K562 (cell line): Measurements from ENCODE around the gene C12orf42. TPM values are rescaled to one million over a fixed set of nuclear protein-coding genes. Genes with fewer than 3 reads are reported as not detected.

Source experiments
- ATAC-seq: fragments of 200-7000 bp; cut with Tn5 transposase; 3 replicates; pipeline ENCODE4 v1.9.1; 2020; ENCODE audit warnings: moderate library complexity
- BruUV-seq: library from RNA; stranded (reverse); fragments of 400-500 nt; replicated peaks from 2 replicates; lab custom pipeline; 2021; lab: Mats Ljungman, UMichigan
- CTCF ChIA-PET: fragments of 300-600 bp; formaldehyde crosslinking; extraction: SDS; loops from one replicate; lab custom pipeline; 2021; ENCODE audit warnings: low intra/inter-chr PET ratio; lab: Yijun Ruan, JAX
- POLR2A ChIA-PET: fragments of 300-600, 350-650 bp; sonication (Branson Sonifier 250); formaldehyde crosslinking; extraction: SDS; loops from one replicate; lab custom pipeline; 2021; ENCODE audit warnings: antibody characterized with exemption, inconsistent platforms; lab: Yijun Ruan, JAX
- DNase-seq, 4 experiments: peaks; one replicate each; pipeline versions ENCODE4 v3.0.0 to v3.0.0-alpha.2; 2011 to 2018; ENCODE audit warnings: low spot score in 3 of 4, mixed read lengths in 3 of 4; ENCODE audit errors: extremely low read depth in 1 of 4
- FAIRE-seq: peaks from 2 replicates; lab custom pipeline; 2011; peaks lifted over from hg19 to GRCh38; lab: Jason Lieb, UNC
- H2AFZ ChIP-seq: 2 replicates; pipeline ENCODE4 v1.6.0; 2011; ENCODE audit warnings: low read depth, low read length, control low read depth, inconsistent platforms
- H3K27ac ChIP-seq: fragments of 200-600 bp; 3 replicates; pipeline ENCODE4 v1.8.0; 2011; ENCODE audit warnings: low read depth, mild to moderate bottlenecking, control low read depth, inconsistent platforms, low read length, moderate library complexity, mixed read lengths; ENCODE audit errors: extremely low read depth
- H3K27me3 ChIP-seq, 2 experiments: fragments of 300-600 bp in 1 of 2; 2 replicates in 1 of 2; 3 replicates in 1 of 2; pipeline versions ENCODE4 v1.6.0 to v1.8.0; 2011; ENCODE audit warnings: inconsistent platforms in 2 of 2, low read length in 2 of 2, mild to moderate bottlenecking in 1 of 2, mixed read lengths in 1 of 2, moderate library complexity in 1 of 2; ENCODE audit not compliant: control insufficient read depth in 2 of 2, insufficient read depth in 2 of 2
- H3K36me3 ChIP-seq: fragments of 300-600 bp; 3 replicates; pipeline ENCODE4 v1.8.0; 2011; ENCODE audit warnings: mild to moderate bottlenecking, low read length, inconsistent platforms; ENCODE audit not compliant: control insufficient read depth, insufficient read depth
- H3K4me1 ChIP-seq, 2 experiments: fragments of 200-600 bp in 1 of 2; replicated peaks in 1 of 2; 2 replicates in 1 of 2; 3 replicates in 1 of 2; pipeline versions ENCODE4 v1.5.1 to v1.8.0; 2011; ENCODE audit warnings: inconsistent platforms in 2 of 2, low read length in 2 of 2, mild to moderate bottlenecking in 1 of 2, mixed read lengths in 1 of 2, moderate library complexity in 1 of 2; ENCODE audit not compliant: control insufficient read depth in 2 of 2, insufficient read depth in 2 of 2
- H3K4me2 ChIP-seq: 2 replicates; pipeline ENCODE4 v1.6.1; 2011; ENCODE audit warnings: low read length, control low read depth, inconsistent platforms, mixed read lengths; ENCODE audit not compliant: insufficient read depth
- H3K4me3 ChIP-seq: fragments of 200-600 bp; sonication (generic), shearing (Covaris generic); 2 replicates; pipeline ENCODE4 v1.5.1; 2016; ENCODE audit warnings: control low read depth, inconsistent platforms
- H3K79me2 ChIP-seq: fragments of 200-600 bp; 3 replicates; pipeline ENCODE4 v1.8.0; 2011; ENCODE audit warnings: low read length, inconsistent platforms; ENCODE audit not compliant: control insufficient read depth, insufficient read depth
- H3K9ac ChIP-seq, 2 experiments: 2 replicates each; pipeline versions ENCODE4 v1.6.0 to v1.6.1; 2011; ENCODE audit warnings: low read depth in 2 of 2, low read length in 2 of 2, control low read depth in 1 of 2, inconsistent platforms in 1 of 2, mild to moderate bottlenecking in 1 of 2, mixed read lengths in 1 of 2; ENCODE audit not compliant: insufficient read depth in 1 of 2
- H3K9me1 ChIP-seq: one replicate; pipeline ENCODE4 v1.6.0; 2011; ENCODE audit warnings: inconsistent platforms, mild to moderate bottlenecking, low read length, moderate library complexity; ENCODE audit not compliant: control insufficient read depth, insufficient read depth
- H3K9me3 ChIP-seq: replicated peaks from 2 replicates; pipeline ENCODE4 v1.5.1; 2011; ENCODE audit warnings: low read depth, low read length, inconsistent platforms; ENCODE audit not compliant: control insufficient read depth, insufficient read depth
- H4K20me1 ChIP-seq: replicated peaks from 2 replicates; pipeline ENCODE4 v1.6.1; 2011; ENCODE audit warnings: low read length, inconsistent platforms, mixed read lengths; ENCODE audit not compliant: control insufficient read depth, insufficient read depth
- C11orf30 ChIP-seq: fragments of 450-650 bp; IDR thresholded peaks from 2 replicates; pipeline ENCODE4 v1.6.1; 2016; ENCODE audit warnings: low read depth, mild to moderate bottlenecking
- CBX8 ChIP-seq: fragments of 200-600 bp; sonication (generic); IDR thresholded peaks from 2 replicates; pipeline ENCODE4 v1.6.1; 2012; ENCODE audit warnings: borderline replicate concordance, mixed run types, low read depth, mild to moderate bottlenecking, moderate library complexity, mixed read lengths, low read length, control low read depth, inconsistent platforms; ENCODE audit not compliant: poor library complexity, severe bottlenecking; ENCODE audit errors: extremely low read depth
- CTBP1 ChIP-seq: fragments of 450-650 bp; IDR thresholded peaks from 2 replicates; pipeline ENCODE4 v1.6.1; 2016; ENCODE audit warnings: borderline replicate concordance
- PHB2 ChIP-seq: fragments of 450-650 bp; IDR thresholded peaks from 2 replicates; pipeline ENCODE4 v1.6.1; 2017; ENCODE audit warnings: low read depth
- PHF21A ChIP-seq: fragments of 450-650 bp; IDR thresholded peaks from 2 replicates; pipeline ENCODE4 v1.6.1; 2017; ENCODE audit warnings: low read depth, borderline replicate concordance
- SMAD2 ChIP-seq: fragments of 150-350 bp; IDR thresholded peaks from 2 replicates; pipeline ENCODE4 v1.6.1; 2014; ENCODE audit warnings: low read depth, mild to moderate bottlenecking, low read length
- SMARCA4 ChIP-seq: fragments of 450-650 bp; IDR thresholded peaks from 2 replicates; pipeline ENCODE4 v1.6.1; 2016
- ZNF584 ChIP-seq: fragments of 200-800 bp; sonication (Bioruptor generic); IDR thresholded peaks from 2 replicates; pipeline ENCODE4 v1.6.1; 2016; ENCODE audit warnings: low read depth, mild to moderate bottlenecking, missing genetic modification characterization, missing compliant biosample characterization
- WGBS: fragments of 100-300 bp; shearing (Covaris generic); methylation state at CpG from one replicate; pipeline ENCODE4 v1.1.6; 2016; ENCODE audit warnings: low coverage, mixed read lengths; ENCODE audit not compliant: insufficient coverage; ENCODE audit errors: missing lambda C conversion rate; 5-methylcytosine and 5-hydroxymethylcytosine counted together
- in situ Hi-C: fragments of 300-500 bp; cut with MboI; formaldehyde crosslinking; loops from 4 replicates; pipeline ENCODE4 v1.15.0; 2018; ENCODE audit warnings: inconsistent platforms, mixed read lengths
- intact Hi-C: fragments of 100-400 bp; cut with micrococcal nuclease; formaldehyde crosslinking; loops from 2 replicates; pipeline ENCODE4 v1.14.2; 2022
- polyA plus RNA-seq, 8 experiments: library from polyadenylated mRNA; depleted of rRNA in 4 of 8; stranded (reverse) in 5 of 8; unstranded in 3 of 8; fragments of >200 nt; fragmentation: Nextera tagmentation in 2 of 8; fragmentation: Illumina TruSeq in 1 of 8; extraction: Ambion mirVana in 2 of 8; extraction: Trizol in 1 of 8; gene quantifications; 2 replicates each; pipeline versions ENCODE4 v1.2.1 to v1.2.3, GENCODE V29; 2011 to 2014; ENCODE audit warnings: inconsistent platforms in 1 of 8, missing spikeins in 1 of 8
- total RNA-seq, 7 experiments: library from RNA; depleted of rRNA in 6 of 7; stranded (reverse); fragments of >200 nt in 6 of 7; fragmentation: Illumina TruSeq in 2 of 7; extraction: Trizol in 2 of 7; gene quantifications; 2 replicates each; pipeline versions ENCODE4 v1.2.1 to v1.2.3, GENCODE V29; 2011 to 2021; ENCODE audit warnings: low replicate concordance in 1 of 7
- TF ChIP-seq, protein P1 (sequence below): sonication (generic); formaldehyde crosslinking; IDR thresholded peaks from 2 replicates; pipeline ENCODE4 v1.8.1; 2023; ENCODE audit warnings: mild to moderate bottlenecking, missing genetic modification reagents
- TF ChIP-seq, protein P2 (sequence below): fragments of 250-450 bp; sonication (Bioruptor Pico); IDR thresholded peaks from 2 replicates; pipeline ENCODE4 v1.8.0; 2022; ENCODE audit warnings: moderate library complexity, mild to moderate bottlenecking, inconsistent platforms
- TF ChIP-seq, protein P3 (sequence below): fragments of 250-450 bp; sonication (Bioruptor Pico); IDR thresholded peaks from 2 replicates; pipeline ENCODE4 v1.4.0; 2020; ENCODE audit warnings: mild to moderate bottlenecking, moderate library complexity

C12orf42 gene
- total and polyA plus RNA-seq, 9 of the 15 experiments (the other 6 are each of a cell fraction or from before 2014, with no cell fraction given), result not detected

DNA sequence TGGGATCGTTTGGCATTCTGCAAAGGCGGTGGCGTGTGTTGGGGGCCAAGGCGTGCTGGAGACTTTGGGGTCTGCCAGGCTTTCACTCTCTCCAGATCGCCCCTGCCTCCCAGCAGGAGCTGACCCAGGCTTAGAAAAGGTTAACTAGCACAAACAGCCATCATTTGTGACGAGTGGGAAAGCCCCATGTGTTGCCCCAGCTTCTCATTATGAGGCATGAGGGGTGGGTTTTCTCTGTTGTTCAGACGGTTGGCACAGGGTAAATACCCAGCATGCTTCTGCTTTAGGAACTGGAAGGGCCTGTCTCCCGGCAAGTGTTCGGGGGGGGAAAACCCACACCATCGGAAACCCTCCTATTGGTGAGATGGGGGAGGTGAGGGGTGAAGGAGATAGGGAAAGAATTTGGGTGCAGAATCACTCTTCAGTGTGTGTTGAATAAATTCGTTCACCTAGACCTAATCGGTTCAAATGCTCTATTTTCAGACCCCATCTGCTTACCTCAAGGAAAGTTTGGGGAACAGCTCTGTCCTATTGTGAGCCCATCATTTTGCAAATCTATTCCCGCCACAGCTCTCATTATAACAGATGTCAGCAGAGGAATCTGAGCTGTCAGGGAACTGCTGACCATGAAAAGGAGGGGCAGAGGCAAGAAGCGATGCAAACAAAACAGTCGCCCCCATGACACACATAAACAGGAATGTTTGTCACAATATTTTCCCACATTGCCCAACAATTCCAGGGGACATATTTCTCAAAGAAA lies 34.7 kb upstream of the C12orf42 start:
- CTCF ChIA-PET, result no interaction called here
- Histone ChIP-seq H3K79me2 (no peaks in the 10 kb centered on the region), H3K4me3 (no peak overlapping the region), H3K27me3 (no peaks in the 10 kb centered on the region), H2AFZ (no peak overlapping the region), H3K9me1 (no peaks in the 10 kb centered on the region), H3K9me3 (no peaks in the 10 kb centered on the region), H3K4me1 (no peaks in the 10 kb centered on the region), H4K20me1 (no peaks in the 10 kb centered on the region), H3K9ac (no peak overlapping the region), H3K27ac (no peak overlapping the region), H3K36me3 (no peaks in the 10 kb centered on the region), H3K4me2 (no peak overlapping the region)
- ATAC-seq, result no peak
- POLR2A ChIA-PET, result interaction anchor here (0.7 to 1.3 kb wide), 2 partner anchors 11 to 17 kb away, joined by 3 read pairs; no protein-coding TSS in a partner anchor
- DNase-seq, result no peak
- WGBS, result 4% methylated on average over 14 of the region's 15 CpGs
- no peak for FAIRE-seq
- intact Hi-C loops (no loop called here), in situ Hi-C loops (no loop called here)
- no TSS peak for BruUV-seq
- no peak for TF ChIP-seq PHB2
- TF ChIP-seq, protein P1, sequence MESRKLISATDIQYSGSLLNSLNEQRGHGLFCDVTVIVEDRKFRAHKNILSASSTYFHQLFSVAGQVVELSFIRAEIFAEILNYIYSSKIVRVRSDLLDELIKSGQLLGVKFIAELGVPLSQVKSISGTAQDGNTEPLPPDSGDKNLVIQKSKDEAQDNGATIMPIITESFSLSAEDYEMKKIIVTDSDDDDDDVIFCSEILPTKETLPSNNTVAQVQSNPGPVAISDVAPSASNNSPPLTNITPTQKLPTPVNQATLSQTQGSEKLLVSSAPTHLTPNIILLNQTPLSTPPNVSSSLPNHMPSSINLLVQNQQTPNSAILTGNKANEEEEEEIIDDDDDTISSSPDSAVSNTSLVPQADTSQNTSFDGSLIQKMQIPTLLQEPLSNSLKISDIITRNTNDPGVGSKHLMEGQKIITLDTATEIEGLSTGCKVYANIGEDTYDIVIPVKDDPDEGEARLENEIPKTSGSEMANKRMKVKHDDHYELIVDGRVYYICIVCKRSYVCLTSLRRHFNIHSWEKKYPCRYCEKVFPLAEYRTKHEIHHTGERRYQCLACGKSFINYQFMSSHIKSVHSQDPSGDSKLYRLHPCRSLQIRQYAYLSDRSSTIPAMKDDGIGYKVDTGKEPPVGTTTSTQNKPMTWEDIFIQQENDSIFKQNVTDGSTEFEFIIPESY (CRISPR knock-in tag), result no peak
- no peak for TF ChIP-seq CTBP1
- no peak for TF ChIP-seq CBX8
- TF ChIP-seq PHF21A, result no peak
- TF ChIP-seq SMAD2, result no peak
- TF ChIP-seq ZNF584 (CRISPR knock-in tag), result no peak
- TF ChIP-seq SMARCA4, result no peak
- TF ChIP-seq, protein P2, sequence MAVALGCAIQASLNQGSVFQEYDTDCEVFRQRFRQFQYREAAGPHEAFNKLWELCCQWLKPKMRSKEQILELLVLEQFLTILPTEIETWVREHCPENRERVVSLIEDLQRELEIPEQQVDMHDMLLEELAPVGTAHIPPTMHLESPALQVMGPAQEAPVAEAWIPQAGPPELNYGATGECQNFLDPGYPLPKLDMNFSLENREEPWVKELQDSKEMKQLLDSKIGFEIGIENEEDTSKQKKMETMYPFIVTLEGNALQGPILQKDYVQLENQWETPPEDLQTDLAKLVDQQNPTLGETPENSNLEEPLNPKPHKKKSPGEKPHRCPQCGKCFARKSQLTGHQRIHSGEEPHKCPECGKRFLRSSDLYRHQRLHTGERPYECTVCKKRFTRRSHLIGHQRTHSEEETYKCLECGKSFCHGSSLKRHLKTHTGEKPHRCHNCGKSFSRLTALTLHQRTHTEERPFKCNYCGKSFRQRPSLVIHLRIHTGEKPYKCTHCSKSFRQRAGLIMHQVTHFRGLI, result no peak
- TF ChIP-seq, protein P3, sequence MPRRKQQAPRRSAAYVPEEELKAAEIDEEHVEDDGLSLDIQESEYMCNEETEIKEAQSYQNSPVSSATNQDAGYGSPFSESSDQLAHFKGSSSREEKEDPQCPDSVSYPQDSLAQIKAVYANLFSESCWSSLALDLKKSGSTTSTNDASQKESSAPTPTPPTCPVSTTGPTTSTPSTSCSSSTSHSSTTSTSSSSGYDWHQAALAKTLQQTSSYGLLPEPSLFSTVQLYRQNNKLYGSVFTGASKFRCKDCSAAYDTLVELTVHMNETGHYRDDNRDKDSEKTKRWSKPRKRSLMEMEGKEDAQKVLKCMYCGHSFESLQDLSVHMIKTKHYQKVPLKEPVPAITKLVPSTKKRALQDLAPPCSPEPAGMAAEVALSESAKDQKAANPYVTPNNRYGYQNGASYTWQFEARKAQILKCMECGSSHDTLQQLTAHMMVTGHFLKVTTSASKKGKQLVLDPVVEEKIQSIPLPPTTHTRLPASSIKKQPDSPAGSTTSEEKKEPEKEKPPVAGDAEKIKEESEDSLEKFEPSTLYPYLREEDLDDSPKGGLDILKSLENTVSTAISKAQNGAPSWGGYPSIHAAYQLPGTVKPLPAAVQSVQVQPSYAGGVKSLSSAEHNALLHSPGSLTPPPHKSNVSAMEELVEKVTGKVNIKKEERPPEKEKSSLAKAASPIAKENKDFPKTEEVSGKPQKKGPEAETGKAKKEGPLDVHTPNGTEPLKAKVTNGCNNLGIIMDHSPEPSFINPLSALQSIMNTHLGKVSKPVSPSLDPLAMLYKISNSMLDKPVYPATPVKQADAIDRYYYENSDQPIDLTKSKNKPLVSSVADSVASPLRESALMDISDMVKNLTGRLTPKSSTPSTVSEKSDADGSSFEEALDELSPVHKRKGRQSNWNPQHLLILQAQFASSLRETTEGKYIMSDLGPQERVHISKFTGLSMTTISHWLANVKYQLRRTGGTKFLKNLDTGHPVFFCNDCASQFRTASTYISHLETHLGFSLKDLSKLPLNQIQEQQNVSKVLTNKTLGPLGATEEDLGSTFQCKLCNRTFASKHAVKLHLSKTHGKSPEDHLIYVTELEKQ (CRISPR knock-in tag), result no peak
- TF ChIP-seq C11orf30, result no peak
